MM.1S (cell line): ENCODE measurements around the gene LRG1.

Experiments
- DNase-seq: peaks from one replicate; pipeline ENCODE4 v3.0.0-alpha.2; 2015
- H2AFZ ChIP-seq: fragments of 300-600 bp; sonication (generic); 2 replicates; pipeline ENCODE4 v1.6.0; 2016; ENCODE audit warnings: antibody characterized with exemption, low read length
- H3F3A ChIP-seq: fragments of 300-600 bp; sonication (generic); 2 replicates; pipeline ENCODE4 v1.6.1; 2016; ENCODE audit warnings: mild to moderate bottlenecking, antibody characterized with exemption, low read length, moderate library complexity, mixed read lengths; ENCODE audit not compliant: insufficient read depth
- H3K27ac ChIP-seq: fragments of 300-600 bp; sonication (generic); 2 replicates; pipeline ENCODE4 v1.5.1; 2016; ENCODE audit warnings: mild to moderate bottlenecking, low read length
- H3K27me3 ChIP-seq: fragments of 300-600 bp; sonication (generic); replicated peaks from 2 replicates; pipeline ENCODE4 v1.6.0; 2016; ENCODE audit warnings: low read length; ENCODE audit not compliant: insufficient read depth
- H3K36me3 ChIP-seq: fragments of 300-600 bp; sonication (generic); replicated peaks from 2 replicates; pipeline ENCODE4 v1.6.1; 2016; ENCODE audit warnings: mild to moderate bottlenecking, low read length, mixed read lengths; ENCODE audit not compliant: insufficient read depth
- H3K4me1 ChIP-seq: fragments of 300-600 bp; sonication (generic); 2 replicates; pipeline ENCODE4 v1.6.1; 2016; ENCODE audit warnings: low read length, mixed read lengths
- H3K4me2 ChIP-seq: fragments of 300-600 bp; sonication (generic); 2 replicates; pipeline ENCODE4 v1.6.0; 2016; ENCODE audit warnings: low read depth, low read length
- H3K4me3 ChIP-seq: fragments of 300-600 bp; sonication (generic); 2 replicates; pipeline ENCODE4 v1.5.1; 2016; ENCODE audit warnings: low read length, mixed read lengths
- H3K79me2 ChIP-seq: fragments of 300-600 bp; sonication (generic); 2 replicates; pipeline ENCODE4 v1.6.1; 2016; ENCODE audit warnings: mixed run types, low read length, mixed read lengths
- H3K9ac ChIP-seq: fragments of 300-600 bp; sonication (generic); 2 replicates; pipeline ENCODE4 v1.6.1; 2016; ENCODE audit warnings: low read length, mixed read lengths
- H3K9me2 ChIP-seq: fragments of 300-600 bp; sonication (generic); replicated peaks from 2 replicates; pipeline ENCODE4 v1.6.1; 2016; ENCODE audit warnings: mild to moderate bottlenecking, low read length, mixed read lengths; ENCODE audit not compliant: insufficient read depth
- H3K9me3 ChIP-seq: fragments of 300-600 bp; sonication (generic); replicated peaks from 2 replicates; pipeline ENCODE4 v1.6.1; 2016; ENCODE audit warnings: mild to moderate bottlenecking, low read length, mixed read lengths; ENCODE audit not compliant: insufficient read depth
- H4K20me1 ChIP-seq: fragments of 300-600 bp; sonication (generic); 2 replicates; pipeline ENCODE4 v1.6.1; 2016; ENCODE audit warnings: mild to moderate bottlenecking, low read length, moderate library complexity, mixed read lengths; ENCODE audit not compliant: insufficient read depth
- CTCF ChIP-seq: fragments of 300-600 bp; sonication (generic); IDR thresholded peaks from 2 replicates; pipeline ENCODE4 v1.5.1; 2016; ENCODE audit warnings: antibody characterized with exemption, low read length, mixed read lengths
- EZH2 ChIP-seq: fragments of 300-600 bp; sonication (generic); optimal IDR thresholded peaks from 2 replicates; pipeline ENCODE3; 2017; ENCODE audit warnings: low read depth, mild to moderate bottlenecking, antibody characterized with exemption, low read length, mixed read lengths
- EZH2phosphoT487 ChIP-seq: fragments of 300-600 bp; sonication (generic); IDR thresholded peaks from 2 replicates; pipeline ENCODE4 v1.6.1; 2018; ENCODE audit warnings: antibody characterized with exemption, low read length

Gene LRG1

GRCh38 chr19:4512070-4512469 is 27.8 kb downstream of the LRG1 start:
- Histone ChIP-seq H3K9me3 (no peaks in the 10 kb centered on the region), H3K4me1 (no peaks in the 10 kb centered on the region), H3K9me2 (no peaks in the 10 kb centered on the region), H3K79me2 (no peaks in the 10 kb centered on the region), H4K20me1 (no peaks in the 10 kb centered on the region), H3F3A (no peaks in the 10 kb centered on the region), H3K9ac (no peak overlapping the region), H3K4me2 (no peak overlapping the region), H3K36me3 (no peaks in the 10 kb centered on the region), H3K27me3 (peaks cover 39% of the 10 kb centered on the region), H3K4me3 (no peak overlapping the region), H2AFZ (no peak overlapping the region), H3K27ac (no peak overlapping the region)
- no peak for DNase-seq
- no peak for TF ChIP-seq EZH2phosphoT487
- TF ChIP-seq EZH2, result no peak
- TF ChIP-seq CTCF, result no peak

GRCh38 chr19:4511300-4512054 is 28.4 kb downstream of the LRG1 start:
- Histone ChIP-seq H3K27me3 (peaks cover 34% of the 10 kb centered on the region), H3K4me3 (no peak overlapping the region), H4K20me1 (no peaks in the 10 kb centered on the region), H3K4me1 (no peaks in the 10 kb centered on the region), H3K27ac (no peak overlapping the region), H3K9me3 (no peaks in the 10 kb centered on the region), H3K36me3 (no peaks in the 10 kb centered on the region), H3K79me2 (no peaks in the 10 kb centered on the region), H3F3A (no peaks in the 10 kb centered on the region), H2AFZ (no peak overlapping the region), H3K4me2 (no peak overlapping the region), H3K9ac (no peak overlapping the region), H3K9me2 (no peaks in the 10 kb centered on the region)
- no peak for DNase-seq
- TF ChIP-seq EZH2phosphoT487 (no peak), CTCF (no peak), EZH2 (no peak)

- no peak overlapping the region for H3K4me2 ChIP-seq
- no peak overlapping the region for H2AFZ ChIP-seq
- peaks cover 25% of the 10 kb centered on the region for H3K27me3 ChIP-seq
- TF ChIP-seq CTCF (no peak), EZH2 (no peak), EZH2phosphoT487 (no peak)
- no peak overlapping the region for H3K27ac ChIP-seq
- no peaks in the 10 kb centered on the region for H3K36me3 ChIP-seq
- H3K4me1 ChIP-seq, result no peaks in the 10 kb centered on the region
- no peaks in the 10 kb centered on the region for H4K20me1 ChIP-seq
- no peak for DNase-seq
- H3K9me3 ChIP-seq, result no peaks in the 10 kb centered on the region
- H3K4me3 ChIP-seq, result no peak overlapping the region
- H3K9me2 ChIP-seq, result no peaks in the 10 kb centered on the region
- H3K79me2 ChIP-seq, result no peaks in the 10 kb centered on the region
- H3F3A ChIP-seq, result no peaks in the 10 kb centered on the region
- no peak overlapping the region for H3K9ac ChIP-seq
These were observed 29.2 kb downstream of the LRG1 start for GRCh38 chr19:4510435-4511255.
